PC-3 (cell line): ENCODE results near the gene GSTM2.

ENCODE experiments used
- CTCF ChIP-seq: fragments of 300-600 bp; sonication (generic); conservative IDR thresholded peaks from 2 replicates; pipeline ENCODE4 v1.5.1; 2017; ENCODE audit warnings: antibody characterized with exemption, low read depth, mild to moderate bottlenecking, low read length
- EZH2 ChIP-seq: fragments of 300-600 bp; sonication (generic); IDR thresholded peaks from one replicate; pipeline ENCODE4 v1.6.1; 2017; ENCODE audit warnings: antibody characterized with exemption, mild to moderate bottlenecking, low read length; ENCODE audit not compliant: unreplicated experiment
- EZH2phosphoT487 ChIP-seq: fragments of 300-600 bp; sonication (generic); IDR thresholded peaks from 2 replicates; pipeline ENCODE4 v1.6.1; 2018; ENCODE audit warnings: mild to moderate bottlenecking, antibody characterized with exemption, low read length, borderline replicate concordance

- TF ChIP-seq CTCF (no peak), EZH2 (no peak), EZH2phosphoT487 (no peak)
Measured at GRCh38 chr1:109620841-109621286, 47.0 kb upstream of the GSTM2 start.
